Activated effector memory CD4-positive, alpha-beta T cell treated with anti-CD3 and anti-CD28 coated beads, Interleukin-2, amount 50 U/mL, for 16 hours (primary cell): ENCODE results near the gene VAV2.
"Not testable (repeated sequence)": the region's sequence is repeated elsewhere in the genome, so short reads cannot be mapped to it uniquely, and the experiment has no call there.

Experiments used
- DNase-seq: peaks from one replicate; pipeline ENCODE4 v3.0.0-alpha.2; 2020

Gene VAV2

DNA sequence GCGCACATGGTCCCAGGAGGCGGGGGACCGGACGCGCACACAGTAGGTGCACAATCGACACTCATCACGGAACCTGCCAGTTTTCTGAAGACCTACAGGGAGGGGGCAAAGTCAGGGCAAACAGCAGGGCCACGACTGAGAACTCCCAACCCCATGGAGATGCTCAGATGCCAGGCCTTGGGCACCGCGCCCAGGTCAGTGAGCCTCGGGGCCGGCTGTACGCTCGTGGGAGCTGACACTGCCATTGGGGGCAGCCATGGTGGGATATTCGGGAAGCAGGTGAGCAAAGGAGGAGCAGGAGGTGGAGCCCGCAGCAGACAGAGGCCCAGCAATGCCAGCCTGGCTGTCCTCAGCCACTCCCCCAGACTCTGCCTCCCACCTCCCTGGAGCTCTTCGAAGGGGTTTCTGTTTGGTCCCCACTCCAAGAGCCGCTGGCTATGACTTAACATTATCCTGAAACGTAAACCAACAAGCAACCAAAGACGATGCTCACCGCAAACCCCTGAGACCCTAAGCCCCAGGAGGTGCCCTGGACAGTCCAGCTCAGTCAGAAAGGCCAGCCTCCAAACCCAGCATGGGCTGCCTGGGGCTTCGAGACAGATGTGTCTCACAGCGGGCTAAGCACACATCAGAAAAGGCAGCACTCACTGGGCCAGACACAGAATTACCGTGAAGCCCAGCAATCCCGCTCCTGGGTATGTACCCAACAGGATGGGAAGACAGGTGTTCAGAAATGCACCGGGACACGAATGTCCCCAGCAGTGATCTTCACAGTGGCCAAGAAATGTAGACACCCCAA is 78.4 kb downstream of the VAV2 start:
- DNase-seq: no peak

DNA sequence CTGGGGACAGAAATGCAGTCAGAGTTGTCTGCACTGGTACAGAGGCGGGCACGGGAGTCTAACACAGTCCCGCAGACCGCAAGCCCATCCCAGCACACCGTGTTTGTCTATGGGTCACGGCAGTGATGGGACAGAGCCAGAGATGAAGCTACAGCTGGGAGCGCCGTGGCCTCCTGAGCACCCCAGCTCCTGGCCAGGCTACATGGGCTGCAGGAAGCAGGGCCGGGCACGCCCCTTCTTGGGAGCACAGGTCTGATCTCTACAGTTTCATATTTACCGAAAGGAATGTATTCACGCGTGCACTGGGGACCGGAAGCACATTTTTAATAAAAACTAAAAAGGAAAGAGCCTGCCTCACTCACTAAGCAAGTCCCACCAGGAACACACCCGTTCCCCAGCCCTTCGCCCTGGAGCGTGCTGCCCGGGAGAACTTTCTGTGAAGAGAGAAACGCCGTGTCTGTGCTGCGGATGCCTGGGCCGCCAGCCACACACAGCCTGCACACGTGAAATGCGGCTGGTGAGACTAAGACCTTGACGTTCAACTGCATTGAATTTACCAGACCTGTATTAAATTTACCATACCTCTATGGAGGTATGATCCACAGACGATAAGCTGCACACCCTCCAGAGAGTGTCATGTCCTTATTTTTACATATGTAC is 81.1 kb downstream of the VAV2 start:
- no peak for DNase-seq

DNA sequence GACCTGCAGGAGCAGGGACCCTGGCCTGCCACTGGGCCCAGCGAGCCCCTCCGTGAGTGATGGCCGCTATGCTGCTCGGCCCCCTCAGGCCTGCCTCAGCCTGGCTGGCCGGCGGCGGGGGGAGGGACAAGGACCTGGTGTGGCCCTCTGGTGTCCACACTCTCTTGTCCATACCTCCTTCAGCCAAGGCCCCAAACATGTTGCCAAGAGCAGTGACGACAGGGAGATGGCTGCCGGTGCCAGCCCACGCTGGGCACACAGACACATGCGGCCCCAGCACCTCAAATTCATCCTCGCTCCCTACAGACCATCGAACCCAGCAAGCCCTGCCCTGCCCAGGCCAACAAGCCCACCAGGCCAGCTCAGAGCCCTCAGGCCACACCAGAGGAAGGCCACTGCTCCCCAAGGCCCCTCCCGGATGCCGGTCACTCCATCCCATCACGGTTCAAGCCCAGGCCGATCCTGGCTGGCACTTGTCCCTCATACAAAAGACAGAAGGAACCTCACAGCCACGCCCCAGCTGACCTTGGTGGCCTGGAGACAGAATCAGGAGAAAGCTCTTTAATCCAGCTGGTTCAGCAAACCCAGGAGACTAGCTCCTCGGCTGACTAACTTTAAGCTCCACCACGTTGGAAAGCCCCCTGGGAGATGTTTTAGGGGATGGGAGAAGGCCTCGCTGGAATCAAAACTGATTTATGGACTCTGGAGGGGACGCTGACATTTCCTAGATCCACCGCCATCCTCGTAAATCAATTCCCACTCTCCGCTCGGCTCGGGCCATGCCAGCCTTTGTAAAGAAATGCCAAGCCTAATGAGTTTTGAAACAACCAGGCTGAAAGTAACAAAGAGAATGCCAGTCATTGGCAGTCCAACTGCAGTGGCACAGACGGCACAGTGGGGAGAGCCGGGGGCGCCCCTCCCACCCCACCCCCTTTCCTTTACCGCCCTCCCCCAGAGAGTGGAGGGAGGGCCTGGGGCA is 84.9 kb downstream of the VAV2 start:
- DNase-seq: no peak

DNA sequence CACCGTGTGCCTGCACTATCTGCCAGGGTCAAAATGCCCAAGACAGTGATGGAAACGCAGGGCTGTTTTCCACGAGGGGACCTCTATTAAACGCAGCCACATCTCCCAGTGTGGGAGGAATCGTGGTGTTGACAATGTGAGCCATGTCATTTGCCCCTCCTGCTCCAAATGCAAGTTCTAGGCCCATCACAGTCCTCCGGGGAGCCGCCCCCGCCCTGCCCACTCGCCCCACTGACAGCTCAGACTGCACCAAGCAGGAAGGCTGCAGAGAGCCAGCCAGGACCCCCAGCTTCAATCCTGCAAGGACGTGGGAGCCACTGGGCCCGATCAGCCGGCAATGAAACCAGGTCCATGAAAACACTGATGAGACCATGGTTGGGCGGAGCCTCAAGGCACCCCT is 85.9 kb downstream of the VAV2 start:
- no peak for DNase-seq

- no peak for DNase-seq
Observed at GRCh38 chr9:133905493-133905892, 86.6 kb downstream of the VAV2 start.

DNA sequence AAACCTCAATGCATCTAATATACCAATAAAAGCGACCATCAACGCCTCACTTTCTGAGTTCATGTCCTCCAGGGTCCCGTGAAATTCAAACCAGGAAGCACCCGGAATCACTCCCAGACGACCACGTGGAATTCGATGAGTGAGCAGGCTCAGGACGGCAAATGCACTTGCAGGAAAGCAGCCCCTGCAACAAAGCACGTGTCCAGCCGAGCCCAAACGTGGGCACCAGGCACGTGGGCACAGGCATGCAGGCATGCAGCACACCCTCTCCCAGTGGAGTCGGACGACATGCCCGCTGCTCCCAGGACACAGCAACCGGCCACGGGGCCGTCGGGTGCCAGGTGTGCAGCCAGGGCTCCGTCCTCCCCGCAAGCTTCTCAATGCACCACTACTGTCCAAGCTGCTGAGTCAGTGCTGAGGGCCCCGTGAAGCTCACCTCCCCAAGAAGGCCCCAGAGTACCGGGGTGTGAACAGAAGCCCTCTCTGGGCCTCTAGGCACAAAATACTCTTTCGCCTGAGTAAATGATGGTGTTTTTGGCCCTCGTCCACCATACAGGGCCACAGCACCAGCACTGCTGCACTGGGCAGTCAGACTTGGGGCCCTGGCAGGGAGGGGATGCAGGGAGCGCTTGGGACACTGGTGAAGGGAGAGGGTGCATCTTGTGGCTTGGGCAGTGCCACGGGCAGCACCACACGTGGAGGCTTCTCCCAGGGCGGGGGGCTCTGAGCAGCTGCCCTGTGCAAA is 87.6 kb downstream of the VAV2 start:
- no peak for DNase-seq

DNA sequence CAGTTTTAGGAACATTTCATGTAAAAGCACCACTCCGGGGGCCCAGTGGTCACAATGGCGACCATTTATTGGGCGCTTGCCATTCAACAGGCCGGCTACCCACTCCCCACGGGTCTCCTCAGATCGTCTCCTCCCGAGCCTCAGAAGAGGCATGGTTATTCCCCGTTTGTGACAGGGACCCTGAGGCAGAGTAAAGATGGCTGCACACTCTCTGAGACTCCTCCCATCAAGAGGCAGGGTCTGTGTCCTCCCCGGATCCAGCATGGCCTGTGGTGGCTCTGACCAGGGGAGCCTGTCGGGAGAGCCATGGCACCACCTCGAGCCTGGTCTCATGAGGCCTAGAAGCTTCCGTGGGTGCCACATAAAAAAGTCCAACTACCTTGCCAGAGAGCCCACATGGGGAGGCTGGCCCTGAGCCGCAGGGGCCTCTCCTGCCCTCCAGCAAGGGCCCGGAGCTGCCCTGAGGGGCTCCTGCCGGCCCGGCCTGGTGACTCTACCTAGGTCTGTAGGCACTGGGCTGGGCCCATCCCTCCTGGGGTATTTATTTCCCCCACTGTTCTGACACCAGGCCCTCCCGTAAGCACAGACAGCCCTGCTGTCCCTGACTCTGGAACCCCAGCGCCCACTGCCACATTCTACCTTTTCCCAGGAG is 90.8 kb downstream of the VAV2 start:
- no peak for DNase-seq

DNA sequence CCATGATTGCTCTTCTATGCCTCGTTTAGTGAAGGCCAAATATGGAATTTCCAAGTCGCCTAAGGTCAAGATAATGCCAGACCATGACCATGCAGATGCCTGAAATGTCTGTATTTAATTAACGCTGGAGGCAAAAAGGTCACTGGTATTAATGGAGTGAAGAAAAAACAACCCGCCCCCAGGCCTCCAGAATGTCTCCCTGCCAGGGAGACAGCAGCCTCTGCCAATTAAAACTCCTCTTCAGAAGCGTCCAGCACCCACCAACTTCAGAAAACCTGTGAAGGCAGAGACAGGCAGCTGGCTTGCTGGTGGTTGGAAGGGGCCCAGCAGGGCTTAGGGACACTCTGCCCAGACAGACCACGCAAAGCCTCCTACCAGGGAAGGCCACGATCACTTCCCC is 94.4 kb downstream of the VAV2 start:
- DNase-seq: no peak

DNA sequence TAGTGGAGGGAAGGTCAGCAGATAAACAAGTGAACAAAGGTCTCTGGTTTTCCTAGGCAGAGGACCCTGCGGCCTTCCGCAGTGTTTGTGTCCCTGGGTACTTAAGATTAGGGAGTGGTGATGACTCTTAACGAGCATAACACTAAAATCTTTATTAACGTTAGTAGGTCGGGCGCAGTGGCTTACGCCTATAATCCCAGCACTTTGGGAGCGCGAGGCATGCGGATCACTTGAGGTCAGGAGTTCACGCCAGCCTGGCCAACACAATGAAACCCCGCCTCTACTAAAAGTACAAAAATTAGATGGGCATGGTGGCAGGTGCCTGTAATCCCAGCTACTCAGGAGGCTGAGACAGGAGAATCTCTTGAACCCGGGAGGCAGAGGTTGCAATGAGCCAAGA is 96.1 kb downstream of the VAV2 start:
- not testable (repeated sequence) for DNase-seq

DNA sequence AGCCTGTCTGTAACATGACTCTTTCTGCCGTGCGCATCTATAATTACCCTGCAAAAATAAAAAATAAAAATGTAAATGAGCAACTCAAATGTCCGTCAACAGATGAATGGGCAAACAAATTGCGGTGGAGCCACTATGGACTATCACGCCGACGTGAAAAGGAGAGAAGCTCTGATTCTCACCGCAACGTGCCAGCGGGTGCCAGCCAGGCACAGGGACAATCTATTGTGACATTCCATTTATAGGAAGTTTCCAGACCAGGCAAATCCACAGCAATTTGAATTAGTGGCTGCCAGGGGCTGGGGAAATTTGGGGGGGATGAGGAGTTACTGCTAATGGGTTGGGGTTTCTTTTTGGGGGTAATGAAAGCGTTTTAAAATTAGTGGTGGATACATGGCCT is 96.8 kb downstream of the VAV2 start:
- DNase-seq: no peak

- no peak for DNase-seq
Observed at GRCh38 chr9:133894377-133895321, 97.5 kb downstream of the VAV2 start.

- no peak for DNase-seq
Observed at GRCh38 chr9:133893191-133893994, 98.7 kb downstream of the VAV2 start.

- DNase-seq: no peak
Observed at GRCh38 chr9:133892193-133892920, 99.8 kb downstream of the VAV2 start.

DNA sequence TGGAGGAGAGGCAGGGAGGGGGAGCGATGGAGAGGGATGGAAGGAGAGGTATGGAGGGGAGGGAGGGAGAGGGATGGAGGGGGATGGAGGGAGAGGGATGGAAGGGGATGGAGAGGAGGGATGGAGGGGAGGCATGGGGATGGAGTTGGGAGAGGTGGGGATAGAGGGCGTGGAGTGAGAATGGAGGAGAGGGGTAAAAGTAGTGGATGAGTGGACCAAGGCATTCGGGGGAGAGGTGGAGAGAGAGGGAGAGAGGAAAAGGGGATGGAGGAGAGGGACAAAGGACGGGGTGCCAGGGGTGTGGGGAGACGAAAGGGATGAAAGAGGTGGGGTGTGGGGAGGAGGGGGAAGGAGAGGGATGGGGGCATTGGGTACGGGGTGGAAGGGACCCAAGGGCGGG is 100.4 kb downstream of the VAV2 start:
- DNase-seq: no peak

GRCh38 chr9:133890583-133890982 is 101.5 kb downstream of the VAV2 start:
- DNase-seq: no peak

DNA sequence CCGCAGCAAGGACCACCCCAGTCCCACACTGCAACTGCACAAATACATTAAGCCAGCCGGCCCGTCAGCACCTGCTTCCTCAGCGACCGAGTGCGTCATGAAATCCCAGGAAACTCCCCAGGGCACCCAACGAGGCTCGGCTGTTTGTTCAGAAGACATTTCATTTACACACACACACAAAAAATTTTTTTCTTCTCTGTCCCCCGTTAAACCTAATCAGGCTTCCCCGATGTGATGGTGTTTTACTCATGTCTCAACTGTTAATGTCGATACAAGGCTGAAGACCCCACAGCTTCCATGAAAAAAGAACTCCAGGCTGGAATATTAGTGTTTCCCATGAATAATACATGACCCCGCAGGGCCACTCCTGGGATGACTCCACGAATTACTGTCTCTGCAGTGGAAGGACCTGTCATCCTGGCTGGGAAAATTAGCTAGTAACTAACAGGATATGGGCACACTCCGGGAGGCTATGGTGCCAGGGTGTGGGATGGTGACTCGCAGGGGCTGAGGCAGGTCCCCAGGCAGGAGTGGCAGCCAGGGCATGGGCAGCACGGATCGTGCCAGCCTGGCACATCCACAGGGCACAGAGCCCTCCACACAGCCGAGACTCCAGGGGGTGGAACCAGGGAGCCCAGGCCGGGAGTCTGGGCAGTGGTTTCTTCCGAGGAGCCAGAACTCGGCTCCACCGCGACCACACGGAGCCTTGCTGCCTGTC is 102.4 kb downstream of the VAV2 start:
- no peak for DNase-seq

DNA sequence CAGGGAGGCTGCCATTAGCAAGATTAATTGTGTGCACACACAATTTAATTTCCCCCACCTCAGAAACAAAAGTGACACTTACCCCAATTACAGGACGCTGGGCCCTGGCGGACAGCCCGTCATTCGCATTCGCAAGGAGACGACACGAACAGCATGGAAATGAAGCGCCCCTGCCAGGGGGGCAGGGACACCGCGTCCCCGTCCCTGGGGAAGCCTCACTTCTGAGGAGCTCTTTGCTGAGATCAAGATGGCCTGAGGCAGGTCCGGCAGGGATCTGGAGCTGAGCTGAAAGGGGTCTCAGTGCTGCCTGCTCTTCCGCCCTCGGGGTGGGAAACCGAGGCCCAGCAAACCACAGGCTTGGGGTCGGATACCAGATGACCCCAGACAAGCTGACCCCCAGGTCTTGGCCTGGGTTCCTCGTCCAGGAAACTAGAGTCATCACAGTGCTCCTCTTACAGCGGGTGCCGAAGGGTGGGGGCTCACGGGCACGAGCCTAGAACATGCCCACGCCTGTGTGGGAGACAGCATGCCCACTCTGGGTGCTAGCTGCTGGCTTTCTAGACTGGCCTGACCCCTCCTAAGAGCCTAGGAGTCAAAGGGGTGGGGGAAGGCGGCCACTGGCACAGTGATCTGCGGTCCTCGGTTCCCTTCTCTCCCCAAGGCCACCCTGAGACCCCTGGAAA is 103.2 kb downstream of the VAV2 start:
- DNase-seq: no peak
